CD4-positive, alpha-beta T cell treated with Interleukin-21 for 1 hour (primary cell): ENCODE data around the gene IPPK.
A peak's percentile ranks its signal among the peaks of the same experiment; 100 is the strongest.

Experiments used
- DNase-seq: peaks from one replicate; pipeline ENCODE4 v3.0.0-alpha.2; 2020

The IPPK gene, protein sequence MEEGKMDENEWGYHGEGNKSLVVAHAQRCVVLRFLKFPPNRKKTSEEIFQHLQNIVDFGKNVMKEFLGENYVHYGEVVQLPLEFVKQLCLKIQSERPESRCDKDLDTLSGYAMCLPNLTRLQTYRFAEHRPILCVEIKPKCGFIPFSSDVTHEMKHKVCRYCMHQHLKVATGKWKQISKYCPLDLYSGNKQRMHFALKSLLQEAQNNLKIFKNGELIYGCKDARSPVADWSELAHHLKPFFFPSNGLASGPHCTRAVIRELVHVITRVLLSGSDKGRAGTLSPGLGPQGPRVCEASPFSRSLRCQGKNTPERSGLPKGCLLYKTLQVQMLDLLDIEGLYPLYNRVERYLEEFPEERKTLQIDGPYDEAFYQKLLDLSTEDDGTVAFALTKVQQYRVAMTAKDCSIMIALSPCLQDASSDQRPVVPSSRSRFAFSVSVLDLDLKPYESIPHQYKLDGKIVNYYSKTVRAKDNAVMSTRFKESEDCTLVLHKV

DNA sequence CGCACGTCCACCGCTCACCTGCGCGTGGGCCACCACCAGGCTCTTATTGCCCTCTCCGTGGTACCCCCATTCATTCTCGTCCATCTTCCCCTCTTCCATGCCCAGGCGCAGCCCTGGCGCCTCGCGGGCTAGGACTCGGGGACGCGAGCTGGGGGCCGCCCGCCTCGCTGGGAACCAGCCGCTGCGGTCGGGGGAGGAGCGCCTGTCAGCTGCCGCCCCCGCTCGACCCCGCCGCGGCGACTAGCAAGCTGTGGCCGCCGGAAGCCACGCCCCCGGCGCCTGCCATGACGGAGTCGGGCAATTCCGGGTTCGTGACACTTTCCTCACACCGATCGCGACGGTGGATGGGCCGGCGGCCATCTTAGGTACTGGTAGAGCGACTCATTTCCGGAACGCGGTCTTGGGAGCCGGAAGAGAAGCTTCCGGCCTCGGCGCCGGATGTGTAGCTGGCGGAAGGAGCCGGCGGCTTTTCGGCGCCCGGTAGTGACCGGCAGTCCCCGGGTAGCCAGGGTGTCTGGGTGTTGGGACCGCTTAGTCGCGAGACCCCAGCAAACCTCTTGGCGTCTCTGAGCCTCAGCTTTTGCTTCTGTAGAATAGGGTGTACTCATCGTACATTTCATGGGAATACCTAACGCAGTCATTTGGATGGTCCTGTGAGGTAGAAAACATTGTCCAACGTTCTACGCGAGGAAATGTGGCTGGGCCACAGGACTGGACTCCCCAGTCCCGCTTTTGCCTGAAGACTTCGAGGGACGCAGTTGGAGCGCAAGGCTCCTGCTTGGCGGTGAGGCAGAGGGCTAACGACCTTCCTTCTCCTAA, at the start of gene IPPK:
Gene IPPK (minus strand): TSS at position 242 of the 819 bp plus-strand sequence. CDS start 143 bp downstream, at position 99.
- DNase-seq: peak; percentile 98

DNA sequence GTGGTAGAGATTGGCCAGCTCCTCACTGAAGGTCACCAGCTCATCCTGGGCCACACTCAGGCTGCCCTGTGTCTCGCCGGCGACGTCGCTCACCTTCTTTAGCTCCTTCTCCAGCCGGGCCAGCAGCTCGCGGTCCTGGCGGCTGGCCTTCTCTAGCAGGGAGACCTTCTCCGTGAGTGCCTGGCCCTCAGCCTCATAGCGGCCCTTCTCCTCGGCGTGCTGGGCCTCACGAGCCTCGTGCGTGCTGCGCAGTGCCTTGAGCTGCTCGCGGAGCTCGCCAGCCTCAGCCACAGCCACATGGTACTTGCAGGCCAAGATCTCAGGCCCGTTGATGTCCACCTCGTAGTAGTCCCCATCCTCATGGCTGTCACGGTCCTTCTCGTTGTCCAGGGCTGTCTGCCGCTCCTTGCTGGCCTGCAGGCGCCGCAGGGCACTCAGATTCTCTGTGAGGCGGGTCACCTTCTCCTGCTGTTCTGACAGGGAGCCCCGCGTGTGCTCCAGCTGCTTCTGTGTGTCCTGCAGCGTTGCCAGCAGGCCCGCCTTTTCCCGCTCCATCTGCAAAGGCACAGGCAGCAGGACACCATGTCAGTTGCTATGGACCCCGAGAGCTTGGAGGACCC, 49.2 kb upstream of the IPPK start:
- no peak for DNase-seq

DNA sequence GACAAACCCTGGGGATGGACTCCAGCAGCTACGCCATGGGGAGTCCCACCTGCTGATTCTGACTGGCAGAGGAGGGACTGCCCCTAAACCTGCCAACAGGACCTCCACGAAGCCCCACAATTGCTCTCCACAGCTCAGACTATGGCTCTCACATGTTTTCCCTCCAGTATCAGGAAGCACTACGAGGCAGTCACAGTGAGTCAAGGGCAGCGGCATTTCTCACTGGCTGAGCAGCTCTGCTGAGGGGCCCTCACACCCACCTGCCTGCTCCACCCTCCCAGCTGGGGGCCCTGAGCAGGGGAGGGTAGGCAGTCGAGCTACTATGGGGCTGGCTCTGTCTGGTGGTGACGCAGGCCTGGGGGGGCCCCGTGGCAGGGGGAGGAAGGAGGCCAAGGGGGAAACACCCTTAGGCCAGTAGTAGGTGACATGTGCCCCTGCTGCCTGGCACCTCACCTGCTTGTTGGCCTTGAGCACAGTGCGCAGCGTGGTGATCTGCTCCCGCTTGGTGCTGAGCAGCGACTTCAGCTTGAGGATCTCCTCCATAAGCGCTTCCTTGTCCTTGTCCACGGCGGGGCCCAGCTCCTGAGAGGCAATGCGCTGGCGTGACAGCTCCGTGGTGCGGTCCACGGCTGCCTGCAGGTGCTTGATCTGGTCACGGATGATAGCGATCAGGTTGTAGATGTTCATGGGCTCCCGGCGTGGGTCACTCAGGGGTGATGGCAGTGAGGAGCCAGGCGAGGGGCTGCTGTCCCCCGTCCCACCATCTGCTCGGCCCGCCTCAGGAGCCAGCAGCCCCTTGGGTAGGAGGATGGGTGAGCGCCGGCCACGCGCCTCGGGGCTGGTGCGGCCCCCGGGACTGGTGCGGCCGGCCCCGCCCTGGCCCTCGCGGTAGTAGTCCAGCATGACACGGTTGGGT, 48.4 kb upstream of the IPPK start:
- DNase-seq: no peak

DNA sequence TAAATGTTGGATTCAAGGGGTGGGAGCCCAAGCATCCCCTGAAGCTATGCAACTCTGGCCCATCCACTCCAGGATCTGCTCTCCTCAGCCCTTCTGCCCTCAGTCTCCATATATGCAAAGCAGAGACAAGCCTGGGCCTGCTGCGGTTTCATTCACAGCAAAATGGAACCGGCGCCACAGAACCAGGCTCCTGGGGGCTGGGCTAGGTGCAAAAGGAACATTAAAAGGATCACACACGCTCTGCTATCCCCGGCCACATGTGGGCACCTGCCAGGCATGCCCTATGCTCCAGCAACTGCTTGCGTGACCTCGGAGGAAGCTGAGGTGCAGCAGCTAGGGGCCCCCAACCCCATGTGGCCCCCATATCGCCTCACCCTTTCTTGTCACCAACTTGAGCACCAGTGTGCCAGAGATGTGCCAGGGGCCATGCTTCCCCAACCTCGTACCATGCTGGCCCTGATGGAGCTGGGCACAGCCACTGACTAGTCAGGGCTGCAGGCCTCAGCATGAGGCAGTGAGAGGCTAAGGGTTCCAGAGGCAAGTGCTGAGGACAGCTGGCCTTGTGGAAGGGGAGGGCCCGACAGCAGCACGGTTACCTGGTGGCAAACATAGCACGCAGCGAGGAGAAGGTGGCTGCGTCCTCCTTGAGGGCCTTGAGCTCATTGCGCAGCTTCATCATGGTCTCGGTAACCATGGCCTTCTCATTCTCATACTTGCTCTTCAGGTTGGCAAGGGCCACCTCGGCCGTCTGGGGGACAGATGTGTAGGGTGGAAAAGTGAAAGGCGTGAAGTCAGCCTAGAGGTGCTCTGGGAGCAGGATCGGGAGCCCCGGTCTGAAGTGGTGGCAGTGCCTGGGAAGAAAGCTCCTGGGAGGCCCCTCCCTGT, 47.5 kb upstream of the IPPK start:
- DNase-seq: no peak

DNA sequence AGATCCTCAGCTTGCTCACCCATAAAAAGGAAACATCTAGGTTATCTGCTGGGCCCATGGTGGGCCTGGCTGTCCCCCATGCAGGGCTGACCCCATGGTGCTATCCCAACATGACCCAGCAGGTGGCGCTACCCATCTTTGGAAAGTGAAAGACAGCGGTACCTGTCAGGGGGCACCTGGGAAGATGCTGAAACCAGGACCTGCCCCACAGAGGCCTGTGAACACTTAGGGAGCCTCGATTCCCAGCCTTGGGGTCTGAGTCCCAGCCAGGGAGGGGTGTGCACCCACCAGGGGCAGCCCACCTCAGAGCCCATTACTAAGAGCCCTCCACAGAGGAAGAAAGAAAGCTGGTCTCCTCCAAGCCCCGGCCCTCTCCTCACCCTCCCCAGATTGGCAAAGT, 46.6 kb upstream of the IPPK start:
- DNase-seq: peak; percentile 81

DNA sequence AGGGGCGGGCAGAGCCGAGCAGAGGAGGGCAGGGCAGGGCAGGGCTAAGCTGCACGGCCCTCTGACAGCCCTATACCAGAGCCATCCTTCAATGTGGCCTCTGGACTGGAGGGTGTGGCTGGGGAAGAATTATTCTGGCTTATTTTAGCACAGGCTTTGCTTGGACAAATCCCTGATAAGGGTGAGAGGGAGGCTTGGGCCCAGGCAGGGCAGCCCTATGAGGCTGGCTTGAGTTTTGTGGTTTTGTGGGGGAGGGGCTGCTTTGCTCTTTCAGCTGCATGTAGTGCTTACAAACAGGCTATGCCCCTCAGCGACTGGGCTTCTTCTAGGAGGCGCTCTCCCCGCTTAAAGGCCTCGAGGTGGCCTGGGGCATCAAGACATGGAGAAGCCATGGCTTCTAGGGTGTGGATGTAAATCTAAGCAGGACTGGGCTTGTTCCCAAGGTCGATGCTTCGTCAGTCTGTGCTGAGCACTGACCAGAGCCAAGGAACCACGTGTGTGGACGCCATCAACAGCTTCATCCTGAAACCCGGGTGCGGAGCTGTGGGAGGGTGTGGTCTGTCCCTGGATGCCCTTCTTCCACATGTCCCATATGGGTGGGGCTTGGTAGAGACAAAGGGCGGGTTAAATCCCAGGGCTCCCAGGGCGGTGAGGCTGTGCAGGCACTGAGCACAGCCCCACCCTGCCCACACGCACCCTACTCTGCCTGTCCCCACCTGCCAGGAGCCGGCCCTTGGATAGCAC, 45.7 kb upstream of the IPPK start:
- no peak for DNase-seq

DNA sequence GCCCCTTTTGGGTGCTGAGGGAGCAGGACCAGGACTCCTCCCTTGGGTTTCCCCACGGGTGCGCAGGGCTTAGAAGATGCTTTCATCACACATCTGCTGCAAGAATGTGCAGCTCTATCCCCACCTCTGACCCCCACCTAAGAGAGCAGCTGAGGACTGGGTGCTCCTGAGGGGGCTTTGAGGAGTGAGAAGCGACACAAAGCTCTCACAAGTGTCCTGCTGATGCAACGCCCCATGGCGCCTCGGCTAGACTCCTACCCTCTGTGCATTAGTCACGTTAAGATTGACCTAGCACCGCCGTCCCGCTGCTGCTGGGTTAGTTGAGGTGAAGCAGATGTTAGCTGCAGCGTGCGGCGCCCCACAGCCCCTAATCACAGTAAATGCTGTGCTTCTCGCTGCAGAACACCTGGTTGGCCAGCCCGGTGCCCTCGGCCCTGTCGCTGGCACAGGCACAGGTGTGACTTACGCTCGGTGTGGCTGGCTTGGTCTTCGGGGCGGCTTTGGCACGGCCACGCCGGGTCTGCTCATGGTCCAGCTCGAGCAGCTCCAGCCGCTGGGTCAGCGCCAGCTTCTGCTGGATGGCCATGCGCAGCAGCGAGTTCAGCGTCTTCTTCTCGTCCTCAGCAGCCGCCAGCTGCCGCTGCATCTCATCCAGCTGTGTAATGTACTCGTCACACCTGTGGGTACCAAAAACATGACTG, 45.0 kb upstream of the IPPK start:
- no peak for DNase-seq

DNA sequence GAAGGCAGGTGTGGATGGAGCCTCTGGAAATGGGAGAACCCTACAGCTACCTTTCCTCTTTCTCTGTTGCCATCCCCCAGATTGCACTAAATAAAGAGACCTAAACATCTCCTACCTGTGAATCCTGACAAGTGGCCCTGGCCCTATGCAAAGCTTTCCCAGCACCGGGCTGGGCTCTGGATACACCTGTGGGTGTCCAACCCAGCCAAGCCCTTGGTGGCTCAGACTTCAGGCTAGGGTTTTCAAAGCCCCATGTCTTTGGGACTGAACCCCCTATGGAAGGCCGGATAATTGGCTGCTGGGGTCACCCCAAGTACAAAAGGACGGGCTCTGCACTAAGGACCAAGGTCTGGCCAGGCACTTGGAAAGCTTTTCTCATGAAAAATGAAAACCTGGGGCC, 44.1 kb upstream of the IPPK start:
- no peak for DNase-seq

DNA sequence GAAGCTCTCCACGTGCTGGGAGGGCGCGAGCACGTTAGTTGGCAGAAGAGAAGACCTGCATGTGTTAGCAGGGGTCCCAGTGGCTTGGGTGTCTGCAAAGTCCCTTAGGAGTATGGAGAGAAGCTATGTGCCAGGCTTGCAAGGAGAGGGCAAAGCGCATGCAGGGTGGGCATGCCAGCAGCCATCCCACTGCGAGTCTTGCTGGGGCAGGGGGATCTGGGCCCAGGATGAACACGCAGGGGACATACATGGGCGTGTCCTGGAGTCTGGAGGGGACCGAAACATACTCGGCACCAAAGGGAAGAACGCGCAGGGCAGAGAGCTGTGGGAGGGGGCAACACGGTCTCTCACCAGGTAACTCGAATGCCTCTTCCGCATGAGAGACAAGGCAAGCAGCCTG, 43.6 kb upstream of the IPPK start:
- DNase-seq: no peak

DNA sequence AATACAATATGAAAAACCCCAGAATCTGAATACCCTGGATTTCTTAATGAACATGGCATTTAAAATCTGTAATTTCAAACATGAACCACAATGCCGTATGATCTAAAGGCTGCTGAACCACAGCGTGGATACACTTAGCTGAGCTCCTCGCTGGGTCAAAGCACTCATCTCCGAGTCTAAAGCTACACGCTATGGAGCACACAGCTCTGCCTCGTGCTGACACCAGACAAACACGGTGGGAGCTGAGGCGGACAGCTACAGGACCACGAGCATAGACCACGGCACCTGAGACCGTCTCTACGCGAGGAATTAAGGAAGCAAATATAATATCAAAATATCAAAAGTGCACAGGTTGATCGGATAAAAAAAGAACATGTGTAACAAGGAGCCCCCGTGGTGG, 42.8 kb upstream of the IPPK start:
- DNase-seq: no peak

DNA sequence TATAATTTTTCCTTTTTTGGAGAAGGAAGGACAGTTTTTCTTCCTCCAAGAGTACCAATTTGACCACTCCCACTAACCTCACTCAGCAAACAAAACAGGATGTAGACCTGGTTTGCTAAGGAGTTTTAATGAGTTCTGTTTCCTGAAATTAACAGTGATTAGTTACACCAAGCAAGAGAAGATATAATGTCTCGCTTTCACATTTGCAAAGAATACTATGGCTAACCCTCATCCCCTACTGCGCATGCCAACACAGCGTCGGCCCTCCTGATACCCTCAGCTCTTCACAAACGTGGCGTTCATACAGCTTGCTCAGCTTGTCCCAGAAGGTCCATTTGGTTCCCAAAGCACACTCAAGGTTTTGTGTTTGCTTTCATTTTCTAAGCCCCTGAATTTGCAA, 41.9 kb upstream of the IPPK start:
- peak; percentile 36 for DNase-seq

DNA sequence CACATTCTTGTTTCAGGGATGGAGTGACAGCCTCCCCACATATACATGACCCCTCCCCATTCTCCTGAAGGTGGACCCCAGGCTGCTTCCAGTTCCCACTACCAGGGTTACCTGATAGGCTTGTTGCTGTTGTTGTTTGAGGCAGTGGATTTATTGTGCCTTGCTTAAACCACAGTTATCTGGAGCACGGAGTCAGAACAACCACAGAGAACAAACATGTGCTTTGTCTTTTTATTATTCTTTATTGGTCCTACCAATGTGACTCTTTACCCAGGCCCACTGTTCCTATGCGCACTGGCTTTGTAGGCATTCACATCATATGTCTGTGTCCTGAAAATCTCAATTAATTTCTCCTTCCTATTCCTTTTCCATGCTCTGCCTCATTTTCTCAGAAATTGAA, 41.2 kb upstream of the IPPK start:
- no peak for DNase-seq

DNA sequence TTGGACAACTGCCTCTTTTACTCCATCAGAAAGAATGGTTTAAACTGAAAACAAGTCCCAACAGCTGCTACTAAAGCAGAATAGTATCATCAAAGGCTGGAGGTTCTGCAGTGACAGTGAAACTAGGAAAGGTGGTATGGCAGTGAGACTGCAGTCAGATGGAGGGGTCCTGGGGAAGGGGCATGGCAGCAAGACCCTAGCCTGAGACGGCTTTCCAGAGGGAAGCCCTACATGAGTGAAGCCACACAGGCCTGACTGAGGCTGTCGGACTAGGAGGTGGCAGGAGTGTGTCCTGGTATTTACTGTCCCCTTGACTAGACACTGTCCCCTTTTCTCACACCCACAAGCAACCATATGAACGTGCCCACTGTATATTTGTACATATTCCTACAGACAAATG, 40.4 kb upstream of the IPPK start:
- DNase-seq: no peak

DNA sequence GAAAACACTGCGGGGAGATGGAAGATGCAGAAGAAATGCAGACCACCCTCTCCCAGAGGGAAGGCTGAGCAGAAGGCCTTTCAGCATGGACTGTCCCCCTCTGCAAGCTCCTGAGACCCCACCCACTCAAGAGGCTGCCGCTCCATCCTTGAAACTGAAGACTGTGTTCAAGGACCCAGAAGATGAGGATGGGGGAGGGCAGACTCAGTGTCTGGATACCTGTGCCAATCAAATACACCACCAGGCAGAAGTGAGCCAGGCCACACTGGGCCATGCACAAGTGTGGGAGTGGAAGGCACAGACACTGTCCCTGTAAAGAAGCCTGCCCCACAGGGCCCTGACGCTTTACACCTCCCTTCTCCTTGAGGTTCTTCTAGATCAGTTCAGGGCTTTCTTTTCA, 40.0 kb upstream of the IPPK start:
- DNase-seq: no peak

DNA sequence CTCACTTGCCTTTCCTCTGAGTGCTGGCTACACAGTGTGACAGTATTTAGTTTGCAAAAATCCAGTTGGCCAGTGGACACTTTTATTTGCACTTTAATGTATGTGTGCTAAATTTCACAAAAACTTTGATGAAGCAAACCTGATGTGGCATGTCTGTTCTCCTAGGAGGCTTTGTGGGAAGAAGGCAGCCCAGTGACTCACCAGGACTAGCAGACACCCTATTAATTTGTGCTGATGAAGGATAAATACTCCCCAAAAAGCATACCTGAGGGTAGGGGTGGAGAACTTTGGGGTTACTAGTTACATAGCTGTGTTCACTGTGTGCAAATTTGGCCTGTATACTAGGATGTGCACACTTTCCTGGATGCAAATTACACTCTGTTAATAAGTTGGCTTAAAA, 39.3 kb upstream of the IPPK start:
- no peak for DNase-seq

DNA sequence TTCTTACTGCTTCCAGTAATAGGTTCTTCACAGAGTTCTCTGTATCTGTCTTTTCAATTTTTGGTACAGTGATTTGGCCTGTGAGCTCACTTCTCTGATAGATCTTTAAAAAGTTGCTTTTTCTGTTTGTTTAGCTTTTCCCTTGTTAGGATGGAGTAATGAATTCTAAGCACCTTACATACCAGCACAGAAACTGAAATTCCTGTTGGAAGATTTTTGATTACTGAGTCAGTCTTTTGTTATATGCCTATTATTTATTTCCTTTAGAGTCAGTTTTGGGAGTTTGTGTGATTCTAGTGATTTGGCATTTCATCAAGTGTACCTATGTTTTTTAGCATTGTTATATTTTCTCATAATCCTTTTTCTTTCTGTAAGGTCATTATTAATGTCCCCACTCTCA, 37.6 kb upstream of the IPPK start:
- DNase-seq: no peak

DNA sequence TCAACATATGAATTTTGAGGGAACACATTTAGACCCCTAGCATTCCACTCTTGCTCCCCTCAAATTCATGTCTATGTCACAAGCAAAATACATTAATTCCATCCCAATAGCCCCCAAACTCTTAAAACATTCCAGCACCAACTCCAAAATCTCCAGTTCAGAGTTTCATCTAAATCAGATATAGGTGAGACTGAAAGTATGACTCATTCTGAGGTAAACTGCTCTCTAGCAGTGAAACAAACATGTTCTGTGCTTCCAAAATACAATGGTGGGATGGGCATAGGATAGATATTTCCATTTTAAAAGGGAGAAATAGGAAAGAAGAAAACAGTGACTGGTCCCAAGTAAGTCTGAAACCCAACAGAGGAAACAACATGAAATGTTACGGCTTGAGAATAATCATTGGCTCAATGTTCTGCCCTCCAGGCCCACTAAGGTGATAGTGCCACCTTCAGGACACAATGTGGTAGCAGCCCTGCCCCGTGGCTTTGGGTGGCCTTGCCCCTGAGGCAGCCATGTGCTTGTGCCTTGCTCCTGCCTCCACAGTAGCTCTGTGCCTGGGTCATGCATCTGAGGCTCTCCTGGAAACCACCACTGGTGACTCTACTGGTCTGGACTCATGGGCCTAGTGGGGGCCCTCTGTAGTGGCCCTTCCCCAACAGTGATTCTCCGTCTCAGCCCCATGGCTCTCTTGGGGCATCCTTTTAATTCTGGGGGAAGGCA, 36.4 kb upstream of the IPPK start:
- peak; percentile 50 for DNase-seq

DNA sequence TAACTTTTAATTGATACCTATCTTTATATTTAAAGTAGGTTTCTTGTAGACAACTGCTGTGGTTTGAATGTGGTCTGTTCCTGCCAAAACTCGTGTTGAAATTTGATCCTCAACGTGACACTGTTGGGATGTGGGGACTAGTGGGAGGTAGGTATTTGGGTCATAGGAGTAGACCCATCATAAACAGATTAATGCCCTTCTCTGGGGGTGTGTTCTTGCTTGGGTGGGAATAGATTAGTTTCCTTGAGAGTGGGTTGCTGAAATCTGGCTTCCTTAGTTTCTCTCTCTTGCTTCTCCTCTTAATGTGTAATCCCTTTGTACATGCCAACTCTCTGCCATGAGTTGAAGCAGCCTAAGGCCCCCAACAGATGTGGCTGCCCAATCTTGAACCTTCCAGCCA, 34.6 kb upstream of the IPPK start:
- no peak for DNase-seq

DNA sequence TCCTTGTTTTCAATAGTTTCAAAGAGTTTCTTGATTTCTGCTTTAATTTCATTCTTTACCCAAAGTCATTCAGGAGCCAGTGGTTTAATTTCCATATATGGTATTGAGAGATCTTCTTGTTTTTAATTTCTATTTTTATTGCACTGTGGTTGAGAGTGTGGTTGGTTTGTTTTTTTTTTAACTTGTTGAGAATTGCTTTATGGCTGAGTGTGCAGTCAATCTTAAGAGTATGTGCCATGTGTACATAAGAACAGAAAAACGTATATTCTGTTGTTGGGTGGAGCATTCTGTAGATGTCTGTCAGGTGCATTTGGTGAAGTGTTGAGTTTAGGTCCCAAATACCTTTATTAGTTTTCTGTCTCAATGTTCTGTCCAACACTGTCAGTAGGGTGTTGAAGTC, 26.7 kb upstream of the IPPK start:
- DNase-seq: no peak
